GM12878 (cell line): ENCODE results near the gene ITK. TPM values are rescaled to one million over a fixed set of nuclear protein-coding genes. Genes with fewer than 3 reads are reported as not detected.

ENCODE experiments used
- ATAC-seq: fragments of 200-7000 bp; cut with Tn5 transposase; 3 replicates; pipeline ENCODE4 v1.9.1; 2020; ENCODE audit warnings: mild to moderate bottlenecking, moderate library complexity
- BruUV-seq: library from RNA; stranded (reverse); fragments of 400-500 nt; replicated peaks from 2 replicates; lab custom pipeline; 2021; lab: Mats Ljungman, UMichigan
- CTCF ChIA-PET: fragments of 300-600 bp; sonication (Branson Sonifier 250); formaldehyde crosslinking; extraction: SDS; loops from one replicate; lab custom pipeline; 2021; ENCODE audit warnings: inconsistent platforms; lab: Yijun Ruan, JAX
- POLR2A ChIA-PET: fragments of 350-600 bp; formaldehyde crosslinking; extraction: SDS; loops from one replicate; lab custom pipeline; 2021; ENCODE audit warnings: inconsistent platforms; lab: Charles Lee
- RAD21 ChIA-PET: fragments of 300-600 bp; sonication (Branson Sonifier 250); formaldehyde crosslinking; loops from one replicate; lab custom pipeline; 2023; ENCODE audit warnings: antibody characterized with exemption; ENCODE audit not compliant: unreplicated experiment; lab: Charles Lee
- SMC1A ChIA-PET: fragments of 300-600 bp; sonication (Branson Sonifier 250); formaldehyde crosslinking; loops from one replicate; lab custom pipeline; 2023; ENCODE audit not compliant: unreplicated experiment, uncharacterized antibody; lab: Charles Lee
- DNase-seq: peaks from one replicate; pipeline ENCODE4 v3.0.0-alpha.2; 2011; ENCODE audit warnings: low read depth, low spot score
- FAIRE-seq: peaks from 3 replicates; lab custom pipeline; 2011; peaks lifted over from hg19 to GRCh38; lab: Jason Lieb, UNC
- H2AFZ ChIP-seq: 2 replicates; pipeline ENCODE4 v1.6.0; 2011; ENCODE audit warnings: low read depth, low read length, control low read depth; ENCODE audit not compliant: control insufficient read depth
- H3K27ac ChIP-seq: 2 replicates; pipeline ENCODE4 v1.5.1; 2011; ENCODE audit warnings: control low read depth; ENCODE audit not compliant: control insufficient read depth, insufficient read depth
- H3K27me3 ChIP-seq, 2 experiments: replicated peaks in 1 of 2; 2 replicates each; pipeline versions ENCODE4 v1.6.0 to v1.6.1; 2011; ENCODE audit warnings: low read length in 1 of 2; ENCODE audit not compliant: control insufficient read depth in 2 of 2, insufficient read depth in 2 of 2
- H3K36me3 ChIP-seq, 2 experiments: 2 replicates each; pipeline ENCODE4 v1.5.1; 2011; ENCODE audit warnings: low read length in 1 of 2; ENCODE audit not compliant: control insufficient read depth in 2 of 2, insufficient read depth in 2 of 2
- H3K4me1 ChIP-seq: 2 replicates; pipeline ENCODE4 v1.6.1; 2011; ENCODE audit warnings: mild to moderate bottlenecking, low read length, moderate library complexity, mixed read lengths; ENCODE audit not compliant: control insufficient read depth, insufficient read depth
- H3K4me2 ChIP-seq: 2 replicates; pipeline ENCODE4 v1.6.0; 2011; ENCODE audit warnings: control low read depth; ENCODE audit not compliant: control insufficient read depth, insufficient read depth
- H3K4me3 ChIP-seq: fragments of 200-600 bp; sonication (generic); 2 replicates; pipeline ENCODE4 v1.5.1; 2016
- H3K79me2 ChIP-seq: 2 replicates; pipeline ENCODE4 v1.6.0; 2011; ENCODE audit warnings: low read length; ENCODE audit not compliant: control insufficient read depth, insufficient read depth
- H3K9ac ChIP-seq: 2 replicates; pipeline ENCODE4 v1.8.0; 2011; ENCODE audit warnings: low read length, control low read depth, mixed read lengths; ENCODE audit not compliant: control insufficient read depth, insufficient read depth
- H3K9me3 ChIP-seq: replicated peaks from 3 replicates; pipeline ENCODE4 v1.5.1; 2011; ENCODE audit warnings: mild to moderate bottlenecking, low read length; ENCODE audit not compliant: control insufficient read depth, insufficient read depth
- H4K20me1 ChIP-seq: 2 replicates; pipeline ENCODE4 v1.6.0; 2011; ENCODE audit not compliant: control insufficient read depth, insufficient read depth
- ASH2L ChIP-seq: fragments of 300-600, 200-600 bp; sonication (generic); IDR thresholded peaks from 2 replicates; pipeline ENCODE4 v1.6.1; 2017; ENCODE audit warnings: low read depth, mild to moderate bottlenecking, borderline replicate concordance
- ETV6 ChIP-seq, 2 experiments: fragments of 450-650 bp in 1 of 2; IDR thresholded peaks in 1 of 2; conservative IDR thresholded peaks in 1 of 2; 2 replicates each; pipeline ENCODE4 v1.6.1; 2014; ENCODE audit warnings: antibody characterized with exemption in 1 of 2, borderline replicate concordance in 1 of 2, low read depth in 1 of 2, mild to moderate bottlenecking in 1 of 2, moderate library complexity in 1 of 2
- HDAC6 ChIP-seq: fragments of 200-600 bp; sonication (generic); IDR thresholded peaks from one replicate; pipeline ENCODE4 v1.8.0; 2017; ENCODE audit warnings: antibody characterized with exemption; ENCODE audit not compliant: unreplicated experiment
- MXI1 ChIP-seq: fragments of 150-350 bp; IDR thresholded peaks from 2 replicates; pipeline ENCODE4 v1.6.1; 2011; ENCODE audit warnings: low read depth, mild to moderate bottlenecking, inconsistent platforms, low read length, improper control_type of control experiment
- PBX3 ChIP-seq: IDR thresholded peaks from 2 replicates; pipeline ENCODE4 v1.6.1; 2011; ENCODE audit warnings: mild to moderate bottlenecking, low read depth, low read length, moderate library complexity; ENCODE audit not compliant: insufficient replicate concordance
- REST ChIP-seq: IDR thresholded peaks from 2 replicates; pipeline ENCODE4 v1.6.1; 2012; ENCODE audit warnings: mild to moderate bottlenecking, low read depth, low read length
- SMAD5 ChIP-seq: IDR thresholded peaks from 2 replicates; pipeline ENCODE4 v1.6.1; 2016; ENCODE audit warnings: antibody characterized with exemption, low read depth
- SREBF1 ChIP-seq: IDR thresholded peaks from 2 replicates; pipeline ENCODE4 v1.6.1; 2012; ENCODE audit warnings: mild to moderate bottlenecking, low read length
- TCF7 ChIP-seq: IDR thresholded peaks from 2 replicates; pipeline ENCODE4 v1.6.1; 2014; ENCODE audit warnings: antibody characterized with exemption, borderline replicate concordance
- ZNF622 ChIP-seq: fragments of 450-650 bp; IDR thresholded peaks from 2 replicates; pipeline ENCODE4 v1.6.1; 2017; ENCODE audit warnings: mild to moderate bottlenecking, inconsistent platforms
- ZZZ3 ChIP-seq: IDR thresholded peaks from 2 replicates; pipeline ENCODE4 v1.6.1; 2011; ENCODE audit warnings: low read depth; ENCODE audit not compliant: control insufficient read depth, insufficient read length
- WGBS: methylation state at CpG from one replicate; pipeline ENCODE4 v1.1.6; 2016; ENCODE audit warnings: low lambda C conversion rate; ENCODE audit not compliant: insufficient replicate concordance, insufficient coverage; ENCODE audit errors: missing lambda C conversion rate; 5-methylcytosine and 5-hydroxymethylcytosine counted together
- in situ Hi-C: fragments of 300-500 bp; cut with MboI; formaldehyde crosslinking; loops from 9 replicates; pipeline ENCODE4 v1.14.3; 2018; ENCODE audit warnings: mixed read lengths
- intact Hi-C: fragments of 100-400 bp; cut with micrococcal nuclease; formaldehyde crosslinking; loops from one replicate; pipeline ENCODE4 v1.14.2; 2022; ENCODE audit not compliant: unreplicated experiment
- polyA plus RNA-seq, 11 experiments: library from polyadenylated mRNA; depleted of rRNA in 4 of 11; unstranded in 6 of 11; stranded (reverse) in 5 of 11; fragments of >200 nt; fragmentation: Nextera tagmentation in 4 of 11; fragmentation: Illumina TruSeq in 1 of 11; extraction: Ambion mirVana in 4 of 11; extraction: Trizol in 1 of 11; gene quantifications; 1 replicate in 1 of 11; 2 replicates in 10 of 11; pipeline versions ENCODE4 v1.2.1 to v1.2.3, GENCODE V29; 2011 to 2016; ENCODE audit warnings: inconsistent platforms in 2 of 11, missing spikeins in 2 of 11, low read depth in 1 of 11
- total RNA-seq, 4 experiments: library from RNA; depleted of rRNA in 3 of 4; stranded (reverse); fragments of >200 nt in 3 of 4; fragmentation: Illumina TruSeq in 1 of 4; extraction: Trizol in 1 of 4; gene quantifications; 2 replicates each; pipeline versions ENCODE4 v1.2.1 to v1.2.3, GENCODE V29; 2013 to 2021

ITK gene
- total and polyA plus RNA-seq, 10 of the 15 experiments (the other 5 are each of a cell fraction or from before 2014, with no cell fraction given), result 0.05 to 2.4 (median 0.76) TPM

GRCh38 chr5:157275403-157275802 is 94.8 kb downstream of the ITK start:
- Histone ChIP-seq H4K20me1 (no peaks in the 10 kb centered on the region), H3K27ac (no peak overlapping the region), H3K27me3 (no peaks in the 10 kb centered on the region), H3K9me3 (no peaks in the 10 kb centered on the region), H2AFZ (no peak overlapping the region), H3K4me1 (peaks cover 26% of the 10 kb centered on the region), H3K36me3 (peaks cover 0 to 3% of the 10 kb centered on the region in 2 experiments; a peak in 2 of 4 replicates), H3K79me2 (peaks cover 81% of the 10 kb centered on the region), H3K4me2 (no peak overlapping the region), H3K9ac (no peak overlapping the region), H3K4me3 (no peak overlapping the region)
- TF ChIP-seq TCF7 (no peak), ZNF622 (no peak), HDAC6 (no peak), SMAD5 (no peak), ETV6 (conservative IDR thresholded peaks at IDR 0.05 in 1 of 2, IDR thresholded peaks at IDR 0.05 in 1 of 2; ENCODE audit: borderline replicate concordance in 1 of 2, low read depth in 1 of 2) (no peak), ZZZ3 (no peak), MXI1 (no peak), SREBF1 (no peak), REST (no peak), ASH2L (no peak), PBX3 (no peak)
- ATAC-seq (no peak), DNase-seq (no peak), FAIRE-seq (no peak)
- RAD21 ChIA-PET, result interaction anchor here (1.3 to 4.6 kb wide), 5 partner anchors 8 to 125 kb away, joined by 3 to 53 read pairs (median 7); no protein-coding TSS in a partner anchor
- in situ Hi-C loops, result no loop called here
- POLR2A ChIA-PET, result interaction anchor here (1.6 to 4.6 kb wide), 2 partner anchors 10 kb away, joined by 3 to 41 read pairs; no protein-coding TSS in a partner anchor
- BruUV-seq, result no TSS peak
- CTCF ChIA-PET, result interaction anchor here (2.2 to 4.4 kb wide), 2 partner anchors 8 to 22 kb away, joined by 19 to 24 read pairs; no protein-coding TSS in a partner anchor
- WGBS, result 96% methylated on average over 1 of the region's 1 CpG
- SMC1A ChIA-PET, result interaction anchor here (0.9 to 5.9 kb wide), 5 partner anchors 12 to 33 kb away, joined by 3 to 70 read pairs (median 4); no protein-coding TSS in a partner anchor
- intact Hi-C loops, result loop anchor here (10.0 kb wide), 2 partner anchors 319 to 1779 kb away; no protein-coding TSS in a partner anchor
